ENCODE results near the gene NUP62. TPM values are rescaled to one million over a fixed set of nuclear protein-coding genes. Genes with fewer than 3 reads are reported as not detected.

Gene NUP62
- total RNA-seq, 2 experiments from 2014 or later = 113 to 119 TPM

DNA sequence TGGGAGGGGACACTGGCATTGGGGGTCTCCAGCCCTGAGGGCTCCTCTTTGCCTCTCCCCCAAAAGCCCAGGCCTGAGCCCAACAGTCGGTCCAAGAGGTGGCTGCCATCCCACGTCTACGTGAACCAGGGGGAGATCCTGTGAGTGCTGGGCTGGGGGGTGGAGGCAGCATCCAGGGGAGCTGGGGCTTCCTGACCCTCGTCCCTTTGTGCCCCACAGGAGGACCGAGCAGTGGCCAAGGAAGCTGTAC is 71.5 kb downstream of the NUP62 start:
- CTCF ChIA-PET = interaction anchor here (1.3 kb wide), 1 partner anchor 10 kb away, joined by 3 read pairs; no protein-coding TSS in a partner anchor
- H3K27me3 Mint-ChIP-seq = no peaks in the 10 kb centered on the region
- H3K27ac Mint-ChIP-seq = no peak overlapping the region
- H3K9me3 Mint-ChIP-seq = no peaks in the 10 kb centered on the region
- POLR2A ChIA-PET = interaction anchor here (0.7 to 1.3 kb wide), 2 partner anchors 10 to 172 kb away, joined by 3 read pairs; no protein-coding TSS in a partner anchor
- peaks cover 10% of the 10 kb centered on the region for H3K4me1 Mint-ChIP-seq (ENCODE audit: low read depth)
- no peak overlapping the region for H3K4me3 Mint-ChIP-seq
- TF ChIP-seq, protein P1, sequence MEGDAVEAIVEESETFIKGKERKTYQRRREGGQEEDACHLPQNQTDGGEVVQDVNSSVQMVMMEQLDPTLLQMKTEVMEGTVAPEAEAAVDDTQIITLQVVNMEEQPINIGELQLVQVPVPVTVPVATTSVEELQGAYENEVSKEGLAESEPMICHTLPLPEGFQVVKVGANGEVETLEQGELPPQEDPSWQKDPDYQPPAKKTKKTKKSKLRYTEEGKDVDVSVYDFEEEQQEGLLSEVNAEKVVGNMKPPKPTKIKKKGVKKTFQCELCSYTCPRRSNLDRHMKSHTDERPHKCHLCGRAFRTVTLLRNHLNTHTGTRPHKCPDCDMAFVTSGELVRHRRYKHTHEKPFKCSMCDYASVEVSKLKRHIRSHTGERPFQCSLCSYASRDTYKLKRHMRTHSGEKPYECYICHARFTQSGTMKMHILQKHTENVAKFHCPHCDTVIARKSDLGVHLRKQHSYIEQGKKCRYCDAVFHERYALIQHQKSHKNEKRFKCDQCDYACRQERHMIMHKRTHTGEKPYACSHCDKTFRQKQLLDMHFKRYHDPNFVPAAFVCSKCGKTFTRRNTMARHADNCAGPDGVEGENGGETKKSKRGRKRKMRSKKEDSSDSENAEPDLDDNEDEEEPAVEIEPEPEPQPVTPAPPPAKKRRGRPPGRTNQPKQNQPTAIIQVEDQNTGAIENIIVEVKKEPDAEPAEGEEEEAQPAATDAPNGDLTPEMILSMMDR (IDR thresholded peaks at IDR 0.05) = no peak
- ATAC-seq (no peak), DNase-seq (no peak)
- peaks cover 6% of the 10 kb centered on the region for H3K36me3 Mint-ChIP-seq (ENCODE audit: low read depth)
- intact Hi-C loops (cut with micrococcal nuclease) = no loop called here

DNA sequence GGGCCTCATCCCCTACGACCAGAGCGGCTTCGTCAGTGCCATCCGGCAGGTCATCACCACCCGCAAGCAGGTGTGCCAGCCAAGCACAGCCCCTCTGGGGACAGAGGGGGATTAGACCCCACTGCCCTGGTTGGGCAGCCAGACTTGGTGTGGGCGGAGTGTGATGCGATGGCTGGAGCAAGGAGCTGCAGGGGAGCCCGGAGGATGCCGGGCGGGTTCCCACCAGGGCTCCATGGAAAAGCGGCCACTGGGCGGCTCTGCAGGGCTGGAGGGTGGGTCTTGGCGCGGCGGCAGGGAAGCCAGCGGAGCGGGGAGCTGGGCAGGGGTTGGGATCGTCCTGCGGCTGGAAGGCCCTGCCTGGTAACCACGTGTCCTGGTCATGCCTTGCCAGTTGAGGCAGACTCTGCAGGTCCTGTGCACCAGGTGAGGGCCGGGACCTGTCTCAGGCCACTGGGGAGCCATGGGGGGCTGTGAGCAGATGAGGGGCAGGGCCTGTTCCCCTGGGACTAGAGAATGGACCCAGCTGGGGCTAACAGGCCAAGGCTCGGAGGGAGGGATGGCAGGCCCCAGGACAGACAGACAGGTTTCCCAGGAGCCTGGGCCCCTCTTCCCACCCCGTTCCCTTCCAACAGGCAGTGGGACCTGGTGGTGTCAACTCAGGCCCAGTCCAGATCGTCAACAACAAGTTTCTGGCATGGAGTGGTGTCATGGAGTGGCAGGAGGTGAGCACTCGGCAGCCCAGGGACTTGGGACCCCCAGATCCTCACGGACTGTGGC is 72.1 kb downstream of the NUP62 start:
- POLR2A ChIA-PET = no interaction called here
- no peaks in the 10 kb centered on the region for H3K27me3 Mint-ChIP-seq
- intact Hi-C loops (cut with micrococcal nuclease) = no loop called here
- no peak overlapping the region for H3K4me3 Mint-ChIP-seq
- CTCF ChIA-PET = interaction anchor here (1.3 kb wide), 1 partner anchor 10 kb away, joined by 3 read pairs; no protein-coding TSS in a partner anchor
- peaks cover 6% of the 10 kb centered on the region for H3K36me3 Mint-ChIP-seq (ENCODE audit: low read depth)
- H3K4me1 Mint-ChIP-seq (ENCODE audit: low read depth) = peaks cover 15% of the 10 kb centered on the region
- TF ChIP-seq, protein P1 (IDR thresholded peaks at IDR 0.05) = no peak
- H3K9me3 Mint-ChIP-seq = no peaks in the 10 kb centered on the region
- no peak overlapping the region for H3K27ac Mint-ChIP-seq
- ATAC-seq (no peak), DNase-seq (no peak)

Small RNA genes lying within 50 kb of the gene (microRNA-seq; reads per million reads assigned to microRNA genes)
- not detected for gene MIR4750 (ENCODE audit: borderline microRNAs expressed, borderline replicate concordance)

Other genes with a start within 250 kb of the NUP62 start
- 1 to 10 TPM; 5.2 to 6.2 TPM for gene ADM5, start 239.9 kb downstream of the NUP62 start, total RNA-seq
- gene CPT1C, start 238.4 kb downstream of the NUP62 start, total RNA-seq = 1 to 10 TPM in 1 of 2 experiments, under 1 TPM in 1; 0.69 to 1.0 TPM
- gene TSKS, start 166.2 kb downstream of the NUP62 start, total RNA-seq = under 1 TPM; 0.50 to 0.81 TPM
- gene AP2A1, start 162.5 kb downstream of the NUP62 start, total RNA-seq = 10 to 100 TPM; 83.4 to 84.5 TPM
- gene FUZ, start 116.2 kb downstream of the NUP62 start, total RNA-seq = 10 to 100 TPM; 23.5 to 24.1 TPM
- 10 to 100 TPM; 35.7 to 38.7 TPM for gene MED25, start 111.2 kb downstream of the NUP62 start, total RNA-seq
- gene PTOV1, start 78.3 kb downstream of the NUP62 start, total RNA-seq = 10 to 100 TPM; 87.4 to 88.5 TPM
- gene PNKP, start 61.9 kb downstream of the NUP62 start, total RNA-seq = 10 to 100 TPM; 58.8 to 65.9 TPM
- 10 to 100 TPM; 17.5 to 19.5 TPM for gene AKT1S1, start 52.1 kb downstream of the NUP62 start, total RNA-seq
- gene TBC1D17, start 51.8 kb downstream of the NUP62 start, total RNA-seq = 10 to 100 TPM; 26.6 to 26.8 TPM
- gene IL4I1, start 32.6 kb downstream of the NUP62 start, total RNA-seq = 10 to 100 TPM; 16.1 to 16.2 TPM
- gene ATF5, start 299 bp downstream of the NUP62 start, total RNA-seq = 10 to 100 TPM; 11.8 TPM
- not detected for gene SIGLEC11, start 31.7 kb upstream of the NUP62 start, total RNA-seq
- gene VRK3, start 95.9 kb upstream of the NUP62 start, total RNA-seq = 10 to 100 TPM; 37.4 to 38.0 TPM
- gene ZNF473, start 96.5 kb upstream of the NUP62 start, total RNA-seq = 1 to 10 TPM; 8.9 to 9.2 TPM
- not detected for gene IZUMO2, start 233.8 kb upstream of the NUP62 start, total RNA-seq